GM19193 (cell line): ENCODE data around the gene TRAF3IP1.

ENCODE experiments used
- POLR2A ChIP-seq: IDR thresholded peaks from 4 replicates; pipeline ENCODE4 v1.6.1; 2011; ENCODE audit not compliant: insufficient read depth, insufficient read length; ENCODE audit errors: extremely low read depth

TRAF3IP1 gene

GRCh38 chr2:238296638-238297457 lies 23.5 kb upstream of the TRAF3IP1 start:
- no peak for TF ChIP-seq POLR2A

- TF ChIP-seq POLR2A: no peak
Observed at GRCh38 chr2:238299803-238300202, 20.5 kb upstream of the TRAF3IP1 start.

GRCh38 chr2:238302087-238302486 lies 18.2 kb upstream of the TRAF3IP1 start:
- TF ChIP-seq POLR2A: no peak

GRCh38 chr2:238302751-238303150 lies 17.6 kb upstream of the TRAF3IP1 start:
- TF ChIP-seq POLR2A: no peak

- no peak for TF ChIP-seq POLR2A
Observed at GRCh38 chr2:238304116-238304515, 16.2 kb upstream of the TRAF3IP1 start.

GRCh38 chr2:238305092-238305862 lies 15.0 kb upstream of the TRAF3IP1 start:
- no peak for TF ChIP-seq POLR2A

- no peak for TF ChIP-seq POLR2A
Observed at GRCh38 chr2:238305965-238306671, 14.2 kb upstream of the TRAF3IP1 start.

GRCh38 chr2:238306672-238306998 lies 13.7 kb upstream of the TRAF3IP1 start:
- no peak for TF ChIP-seq POLR2A

GRCh38 chr2:238308177-238308576 lies 12.1 kb upstream of the TRAF3IP1 start:
- no peak for TF ChIP-seq POLR2A

GRCh38 chr2:238313289-238313990 lies 6.9 kb upstream of the TRAF3IP1 start:
- no peak for TF ChIP-seq POLR2A

- TF ChIP-seq POLR2A: no peak
Observed at GRCh38 chr2:238313991-238314350, 6.3 kb upstream of the TRAF3IP1 start.

GRCh38 chr2:238314576-238314975 lies 5.7 kb upstream of the TRAF3IP1 start:
- no peak for TF ChIP-seq POLR2A

- no peak for TF ChIP-seq POLR2A
Observed at GRCh38 chr2:238315031-238315595, 5.2 kb upstream of the TRAF3IP1 start.

GRCh38 chr2:238320648-238321281 lies 447 bp downstream of the TRAF3IP1 start:
- no peak for TF ChIP-seq POLR2A
